ENCODE measurements around the gene COL28A1.
"Not testable (repeated sequence)": the region's sequence is repeated elsewhere in the genome, so short reads cannot be mapped to it uniquely, and the experiment has no call there.

The COL28A1 gene

GRCh38 chr7:7478569-7478968 lies 57.1 kb downstream of the COL28A1 start:
- H3K4me3 ChIP-seq (ENCODE audit: low read depth, low read length): no peak overlapping the region
- in situ Hi-C loops (cut with HindIII; ENCODE audit: low sequenced_read_pairs): no loop called here
- TF ChIP-seq, protein P1, sequence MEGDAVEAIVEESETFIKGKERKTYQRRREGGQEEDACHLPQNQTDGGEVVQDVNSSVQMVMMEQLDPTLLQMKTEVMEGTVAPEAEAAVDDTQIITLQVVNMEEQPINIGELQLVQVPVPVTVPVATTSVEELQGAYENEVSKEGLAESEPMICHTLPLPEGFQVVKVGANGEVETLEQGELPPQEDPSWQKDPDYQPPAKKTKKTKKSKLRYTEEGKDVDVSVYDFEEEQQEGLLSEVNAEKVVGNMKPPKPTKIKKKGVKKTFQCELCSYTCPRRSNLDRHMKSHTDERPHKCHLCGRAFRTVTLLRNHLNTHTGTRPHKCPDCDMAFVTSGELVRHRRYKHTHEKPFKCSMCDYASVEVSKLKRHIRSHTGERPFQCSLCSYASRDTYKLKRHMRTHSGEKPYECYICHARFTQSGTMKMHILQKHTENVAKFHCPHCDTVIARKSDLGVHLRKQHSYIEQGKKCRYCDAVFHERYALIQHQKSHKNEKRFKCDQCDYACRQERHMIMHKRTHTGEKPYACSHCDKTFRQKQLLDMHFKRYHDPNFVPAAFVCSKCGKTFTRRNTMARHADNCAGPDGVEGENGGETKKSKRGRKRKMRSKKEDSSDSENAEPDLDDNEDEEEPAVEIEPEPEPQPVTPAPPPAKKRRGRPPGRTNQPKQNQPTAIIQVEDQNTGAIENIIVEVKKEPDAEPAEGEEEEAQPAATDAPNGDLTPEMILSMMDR (IDR thresholded peaks at IDR 0.05; ENCODE audit: low read depth, low read length, missing control alignments): no peak
- DNase-seq (ENCODE audit: low read depth): no peak

DNA sequence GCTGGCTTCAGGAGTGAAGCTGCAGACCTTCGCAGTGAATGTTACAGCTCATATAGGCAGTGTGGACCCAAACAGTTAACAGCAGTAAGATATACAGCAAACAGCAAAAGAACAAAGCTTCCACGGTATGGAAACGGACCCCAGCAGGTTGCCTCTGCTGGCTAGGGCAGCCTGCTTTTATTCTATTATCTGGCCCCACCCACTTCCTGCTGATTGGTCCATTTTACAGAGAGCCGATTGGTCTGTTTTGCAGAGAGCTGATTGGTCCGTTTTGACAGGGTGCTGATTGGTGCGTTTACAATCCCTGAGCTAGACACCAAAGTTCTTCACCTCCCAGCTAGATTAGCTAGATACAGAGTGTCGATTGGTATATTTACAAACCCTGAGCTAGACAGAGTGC lies 58.0 kb downstream of the COL28A1 start:
- in situ Hi-C loops (cut with HindIII; ENCODE audit: low sequenced_read_pairs); H3K4me3 ChIP-seq (ENCODE audit: low read depth, low read length); DNase-seq (ENCODE audit: low read depth): not testable (repeated sequence)

DNA sequence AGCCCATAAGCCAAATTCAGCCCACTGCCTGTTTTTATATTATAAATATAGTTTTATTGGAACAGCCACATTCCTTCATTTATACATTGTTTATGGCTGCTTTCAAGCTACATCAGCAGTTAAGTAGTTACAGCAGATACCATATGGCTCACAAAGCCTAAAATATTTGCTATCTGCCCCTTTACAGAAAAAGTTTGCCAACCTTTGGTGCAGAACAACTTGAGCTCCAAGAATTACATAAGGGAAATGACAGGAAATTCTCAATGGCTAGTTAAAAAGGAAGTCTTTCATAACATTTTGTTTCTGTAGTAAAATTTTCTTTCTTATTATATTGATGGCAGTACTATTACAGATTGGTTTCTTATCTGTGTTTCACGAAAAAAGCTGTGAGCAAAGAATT lies 59.3 kb downstream of the COL28A1 start:
- no peak overlapping the region for H3K4me3 ChIP-seq (ENCODE audit: low read depth, low read length)
- TF ChIP-seq, protein P1 (IDR thresholded peaks at IDR 0.05; ENCODE audit: low read depth, low read length, missing control alignments): no peak
- in situ Hi-C loops (cut with HindIII; ENCODE audit: low sequenced_read_pairs): no loop called here
- no peak for DNase-seq (ENCODE audit: low read depth)

GRCh38 chr7:7475601-7476000 lies 60.1 kb downstream of the COL28A1 start:
- DNase-seq (ENCODE audit: low read depth): no peak
- TF ChIP-seq, protein P1 (IDR thresholded peaks at IDR 0.05; ENCODE audit: low read depth, low read length, missing control alignments): no peak
- H3K4me3 ChIP-seq (ENCODE audit: low read depth, low read length): no peak overlapping the region
- in situ Hi-C loops (cut with HindIII; ENCODE audit: low sequenced_read_pairs): no loop called here

DNA sequence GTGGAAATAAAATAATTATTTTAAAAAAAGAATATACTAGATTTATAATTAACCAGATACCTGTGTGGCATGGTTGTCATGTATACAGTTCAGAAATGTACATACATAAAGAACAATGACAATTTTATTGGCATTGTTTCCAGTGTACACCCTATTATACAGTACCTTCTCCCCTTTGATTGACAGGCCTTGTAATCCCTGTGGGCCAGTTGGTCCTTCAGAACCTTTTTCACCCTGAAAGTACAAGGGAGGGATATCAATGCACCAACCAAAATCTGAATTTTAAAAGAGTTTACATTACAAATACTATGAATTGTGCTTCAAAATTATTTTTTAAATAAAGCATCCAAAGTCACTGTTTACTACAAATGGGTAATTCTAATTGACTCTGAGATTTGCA lies 61.2 kb downstream of the COL28A1 start:
- TF ChIP-seq, protein P1 (IDR thresholded peaks at IDR 0.05; ENCODE audit: low read depth, low read length, missing control alignments): no peak
- H3K4me3 ChIP-seq (ENCODE audit: low read depth, low read length): no peak overlapping the region
- in situ Hi-C loops (cut with HindIII; ENCODE audit: low sequenced_read_pairs): no loop called here
- DNase-seq (ENCODE audit: low read depth): no peak

DNA sequence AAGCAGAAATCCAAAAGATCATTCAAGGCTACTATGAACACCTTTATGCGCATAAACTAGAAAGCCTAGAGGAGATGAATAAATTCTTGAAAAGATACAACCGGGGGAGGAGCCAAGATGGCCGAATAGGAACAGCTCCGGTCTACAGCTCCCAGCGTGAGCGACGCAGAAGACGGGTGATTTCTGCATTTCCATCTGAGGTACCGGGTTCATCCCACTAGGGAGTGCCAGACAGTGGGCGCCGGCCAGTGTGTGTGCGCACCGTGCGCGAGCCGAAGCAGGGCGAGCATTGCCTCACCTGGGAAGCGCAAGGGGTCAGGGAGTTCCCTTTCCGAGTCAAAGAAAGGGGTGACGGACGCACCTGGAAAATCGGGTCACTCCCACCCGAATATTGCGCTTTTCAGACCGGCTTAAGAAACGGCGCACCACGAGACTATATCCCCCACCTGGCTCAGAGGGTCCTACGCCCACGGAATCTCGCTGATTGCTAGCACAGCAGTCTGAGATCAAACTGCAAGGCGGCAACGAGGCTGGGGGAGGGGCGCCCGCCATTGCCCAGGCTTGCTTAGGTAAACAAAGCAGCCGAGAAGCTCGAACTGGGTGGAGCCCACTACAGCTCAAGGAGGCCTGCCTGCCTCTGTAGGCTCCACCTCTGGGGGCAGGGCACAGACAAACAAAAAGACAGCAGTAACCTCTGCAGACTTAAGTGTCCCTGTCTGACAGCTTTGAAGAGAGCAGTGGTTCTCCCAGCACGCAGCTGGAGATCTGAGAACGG lies 70.5 kb downstream of the COL28A1 start:
- H3K4me3 ChIP-seq (ENCODE audit: low read depth, low read length); in situ Hi-C loops (cut with HindIII; ENCODE audit: low sequenced_read_pairs); DNase-seq (ENCODE audit: low read depth): not testable (repeated sequence)

- TF ChIP-seq, protein P1 (IDR thresholded peaks at IDR 0.05; ENCODE audit: low read depth, low read length, missing control alignments): no peak
- no peak overlapping the region for H3K4me3 ChIP-seq (ENCODE audit: low read depth, low read length)
- no peak for DNase-seq (ENCODE audit: low read depth)
- in situ Hi-C loops (cut with HindIII; ENCODE audit: low sequenced_read_pairs): no loop called here
These were observed 81.7 kb downstream of the COL28A1 start for GRCh38 chr7:7454000-7454399.

Measured in astrocyte of the cerebellum (primary cell).